Suprapubic skin (tissue), 4 donors: ENCODE results near the gene TRIM63. TPM values are rescaled to one million over a fixed set of nuclear protein-coding genes. Genes with fewer than 3 reads are reported as not detected.

ENCODE experiments used
- DNase-seq, 2 donors: peaks; one replicate each; pipeline ENCODE4 v3.0.0-alpha.2; 2019; ENCODE audit warnings: low spot score in 2 of 2
- H3K27ac ChIP-seq: fragments of 200-600 bp; sonication (generic); one replicate; pipeline ENCODE4 v1.5.1; 2019
- H3K27me3 ChIP-seq: fragments of 200-600 bp; sonication (generic); one replicate; pipeline ENCODE4 v1.5.1; 2019
- H3K36me3 ChIP-seq: fragments of 200-600 bp; sonication (generic); one replicate; pipeline ENCODE4 v1.5.1; 2019
- H3K4me1 ChIP-seq: fragments of 200-600 bp; sonication (generic); one replicate; pipeline ENCODE4 v1.5.1; 2019
- H3K4me3 ChIP-seq: fragments of 200-600 bp; sonication (generic); one replicate; pipeline ENCODE4 v1.5.1; 2019; ENCODE audit warnings: mild to moderate bottlenecking
- H3K9me3 ChIP-seq: fragments of 200-600 bp; sonication (generic); one replicate; pipeline ENCODE4 v1.5.1; 2019
- CTCF ChIP-seq, 2 donors: fragments of 200-600 bp in 1 of 2; fragments of 450-650 bp in 1 of 2; sonication (generic) in 1 of 2; IDR thresholded peaks; one replicate each; pipeline ENCODE4 v1.5.1; 2016 to 2019; ENCODE audit warnings: antibody characterized with exemption in 2 of 2, mild to moderate bottlenecking in 1 of 2, moderate library complexity in 1 of 2
- EP300 ChIP-seq: sonication (generic); formaldehyde crosslinking; IDR thresholded peaks from one replicate; pipeline ENCODE4 v1.6.1; 2017; ENCODE audit warnings: antibody characterized with exemption
- POLR2A ChIP-seq, 2 donors: fragments of 450-650 bp; IDR thresholded peaks; one replicate each; pipeline ENCODE4 v1.6.1; 2017; ENCODE audit warnings: antibody characterized with exemption in 2 of 2, mild to moderate bottlenecking in 2 of 2, moderate library complexity in 2 of 2
- POLR2AphosphoS5 ChIP-seq, 3 donors: sonication (generic); formaldehyde crosslinking; IDR thresholded peaks; one replicate each; pipeline ENCODE4 v1.6.1; 2017; ENCODE audit warnings: antibody characterized with exemption in 3 of 3
- WGBS: methylation state at CpG from one replicate; pipeline ENCODE4 v1.1.5; 2018; 5-methylcytosine and 5-hydroxymethylcytosine counted together
- total RNA-seq, 4 donors: library from RNA; depleted of rRNA; stranded (reverse); fragments of >200 nt; gene quantifications; one replicate each; pipeline ENCODE4 v1.1.0, GENCODE V29; 2016

TRIM63 gene
- total RNA-seq, 4 donors from 2014 or later: 0.42 to 2.4 (median 1.5) TPM

GRCh38 chr1:26019641-26020315 is 47.7 kb downstream of the TRIM63 start:
- no peaks in the 10 kb centered on the region for H3K9me3 ChIP-seq
- H3K27ac ChIP-seq: no peak overlapping the region
- H3K36me3 ChIP-seq: no peaks in the 10 kb centered on the region
- no peaks in the 10 kb centered on the region for H3K27me3 ChIP-seq
- WGBS: 74% methylated on average over 8 of the region's 8 CpGs
- H3K4me1 ChIP-seq: peaks cover 23% of the 10 kb centered on the region
- TF ChIP-seq POLR2AphosphoS5 (IDR thresholded peaks at IDR 0.05): no peak
- no peak for TF ChIP-seq CTCF (IDR thresholded peaks at IDR 0.05)
- no peak for TF ChIP-seq EP300
- no peak for TF ChIP-seq POLR2A (IDR thresholded peaks at IDR 0.05)
- no peak for DNase-seq
- no peak overlapping the region for H3K4me3 ChIP-seq

- Histone ChIP-seq H3K4me3 (no peak overlapping the region), H3K9me3 (no peaks in the 10 kb centered on the region), H3K27ac (no peak overlapping the region), H3K4me1 (peaks cover 17% of the 10 kb centered on the region), H3K27me3 (no peaks in the 10 kb centered on the region), H3K36me3 (no peaks in the 10 kb centered on the region)
- no peak for DNase-seq
- WGBS: 62% methylated on average over 6 of the region's 6 CpGs
- TF ChIP-seq POLR2A (IDR thresholded peaks at IDR 0.05) (no peak), CTCF (IDR thresholded peaks at IDR 0.05) (no peak), POLR2AphosphoS5 (IDR thresholded peaks at IDR 0.05) (no peak), EP300 (no peak)
These were observed 49.8 kb downstream of the TRIM63 start for GRCh38 chr1:26017606-26018005.

- H3K27ac ChIP-seq: no peak overlapping the region
- H3K27me3 ChIP-seq: no peaks in the 10 kb centered on the region
- no peaks in the 10 kb centered on the region for H3K9me3 ChIP-seq
- H3K36me3 ChIP-seq: no peaks in the 10 kb centered on the region
- TF ChIP-seq POLR2AphosphoS5 (IDR thresholded peaks at IDR 0.05) (no peak), EP300 (no peak), CTCF (IDR thresholded peaks at IDR 0.05) (no peak), POLR2A (IDR thresholded peaks at IDR 0.05) (no peak)
- WGBS: 74% methylated on average over 4 of the region's 6 CpGs
- DNase-seq: no peak
- H3K4me1 ChIP-seq: peaks cover 15% of the 10 kb centered on the region
- H3K4me3 ChIP-seq: no peak overlapping the region
These were observed 50.4 kb downstream of the TRIM63 start for GRCh38 chr1:26016953-26017545.

- no peak for TF ChIP-seq CTCF (IDR thresholded peaks at IDR 0.05)
- no peak for TF ChIP-seq EP300
- TF ChIP-seq POLR2AphosphoS5 (IDR thresholded peaks at IDR 0.05): no peak
- no peak for TF ChIP-seq POLR2A (IDR thresholded peaks at IDR 0.05)
- Histone ChIP-seq H3K27me3 (no peaks in the 10 kb centered on the region), H3K4me1 (peaks cover 10% of the 10 kb centered on the region), H3K9me3 (no peaks in the 10 kb centered on the region), H3K4me3 (no peak overlapping the region), H3K36me3 (no peaks in the 10 kb centered on the region), H3K27ac (no peak overlapping the region)
- WGBS: 72% methylated on average over 10 of the region's 10 CpGs
- DNase-seq: no peak
These were observed 51.0 kb downstream of the TRIM63 start for GRCh38 chr1:26016258-26016952.

GRCh38 chr1:26015358-26015757 is 52.1 kb downstream of the TRIM63 start:
- Histone ChIP-seq H3K9me3 (no peaks in the 10 kb centered on the region), H3K4me3 (no peak overlapping the region), H3K27me3 (no peaks in the 10 kb centered on the region), H3K4me1 (peaks cover 8% of the 10 kb centered on the region), H3K36me3 (no peaks in the 10 kb centered on the region), H3K27ac (no peak overlapping the region)
- DNase-seq: no peak
- 79% methylated on average over 2 of the region's 2 CpGs for WGBS
- TF ChIP-seq EP300 (no peak), POLR2AphosphoS5 (IDR thresholded peaks at IDR 0.05) (no peak), CTCF (IDR thresholded peaks at IDR 0.05) (no peak), POLR2A (IDR thresholded peaks at IDR 0.05) (no peak)
